ENCODE results near the gene ARSB. TPM values are rescaled to one million over a fixed set of nuclear protein-coding genes. Genes with fewer than 3 reads are reported as not detected.

The ARSB gene
- total and polyA plus RNA-seq, 10 of the 15 experiments (the other 5 are each of a cell fraction or from before 2014, with no cell fraction given) = 1.2 to 8.2 (median 6.1) TPM

DNA sequence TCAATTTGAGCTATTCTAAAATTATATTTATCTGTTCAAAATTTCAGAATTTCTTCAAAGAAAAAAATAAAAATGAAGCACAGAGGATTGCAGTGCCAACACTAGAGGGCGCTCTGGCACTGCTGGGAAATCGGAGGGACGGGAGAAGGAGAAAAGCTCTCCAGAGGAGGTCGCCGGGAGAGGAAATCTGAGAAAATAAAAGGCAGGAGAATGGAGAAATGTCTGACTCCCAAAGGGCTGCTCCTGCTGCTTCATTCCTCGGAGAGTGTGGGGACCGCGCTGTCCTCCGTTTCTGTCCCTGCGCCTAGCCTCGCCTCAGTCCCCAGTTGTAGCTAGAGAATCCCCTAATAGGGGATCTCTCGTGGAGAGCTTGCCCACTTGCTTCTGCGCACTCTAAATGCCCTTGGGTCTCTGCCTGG, 40.0 kb upstream of the ARSB start (continued):
- TF ChIP-seq YY1 (IDR thresholded peaks at IDR 0.05; ENCODE audit: low read depth, low read length) = 0 out of 2 replicates have a peak, but pooled peaks have one; percentile 44
- TF ChIP-seq, protein P1, sequence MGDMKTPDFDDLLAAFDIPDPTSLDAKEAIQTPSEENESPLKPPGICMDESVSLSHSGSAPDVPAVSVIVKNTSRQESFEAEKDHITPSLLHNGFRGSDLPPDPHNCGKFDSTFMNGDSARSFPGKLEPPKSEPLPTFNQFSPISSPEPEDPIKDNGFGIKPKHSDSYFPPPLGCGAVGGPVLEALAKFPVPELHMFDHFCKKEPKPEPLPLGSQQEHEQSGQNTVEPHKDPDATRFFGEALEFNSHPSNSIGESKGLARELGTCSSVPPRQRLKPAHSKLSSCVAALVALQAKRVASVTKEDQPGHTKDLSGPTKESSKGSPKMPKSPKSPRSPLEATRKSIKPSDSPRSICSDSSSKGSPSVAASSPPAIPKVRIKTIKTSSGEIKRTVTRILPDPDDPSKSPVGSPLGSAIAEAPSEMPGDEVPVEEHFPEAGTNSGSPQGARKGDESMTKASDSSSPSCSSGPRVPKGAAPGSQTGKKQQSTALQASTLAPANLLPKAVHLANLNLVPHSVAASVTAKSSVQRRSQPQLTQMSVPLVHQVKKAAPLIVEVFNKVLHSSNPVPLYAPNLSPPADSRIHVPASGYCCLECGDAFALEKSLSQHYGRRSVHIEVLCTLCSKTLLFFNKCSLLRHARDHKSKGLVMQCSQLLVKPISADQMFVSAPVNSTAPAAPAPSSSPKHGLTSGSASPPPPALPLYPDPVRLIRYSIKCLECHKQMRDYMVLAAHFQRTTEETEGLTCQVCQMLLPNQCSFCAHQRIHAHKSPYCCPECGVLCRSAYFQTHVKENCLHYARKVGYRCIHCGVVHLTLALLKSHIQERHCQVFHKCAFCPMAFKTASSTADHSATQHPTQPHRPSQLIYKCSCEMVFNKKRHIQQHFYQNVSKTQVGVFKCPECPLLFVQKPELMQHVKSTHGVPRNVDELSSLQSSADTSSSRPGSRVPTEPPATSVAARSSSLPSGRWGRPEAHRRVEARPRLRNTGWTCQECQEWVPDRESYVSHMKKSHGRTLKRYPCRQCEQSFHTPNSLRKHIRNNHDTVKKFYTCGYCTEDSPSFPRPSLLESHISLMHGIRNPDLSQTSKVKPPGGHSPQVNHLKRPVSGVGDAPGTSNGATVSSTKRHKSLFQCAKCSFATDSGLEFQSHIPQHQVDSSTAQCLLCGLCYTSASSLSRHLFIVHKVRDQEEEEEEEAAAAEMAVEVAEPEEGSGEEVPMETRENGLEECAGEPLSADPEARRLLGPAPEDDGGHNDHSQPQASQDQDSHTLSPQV (IDR thresholded peaks at IDR 0.05) = no peak

- in situ Hi-C loops (cut with MboI) = loop anchor here (5.0 kb wide), 2 partner anchors 108 to 443 kb away; no protein-coding TSS in a partner anchor
- intact Hi-C loops (cut with micrococcal nuclease; ENCODE audit: unreplicated experiment) = loop anchor here (2.0 to 10.0 kb wide), 3 partner anchors 42 to 831 kb away; no protein-coding TSS in a partner anchor
Measured at GRCh38 chr5:79023947-79024346, 38.8 kb upstream of the ARSB start.

More at GRCh38 chr5:79023947-79024346, 38.8 kb upstream of the ARSB start:
- TF ChIP-seq, protein P2, sequence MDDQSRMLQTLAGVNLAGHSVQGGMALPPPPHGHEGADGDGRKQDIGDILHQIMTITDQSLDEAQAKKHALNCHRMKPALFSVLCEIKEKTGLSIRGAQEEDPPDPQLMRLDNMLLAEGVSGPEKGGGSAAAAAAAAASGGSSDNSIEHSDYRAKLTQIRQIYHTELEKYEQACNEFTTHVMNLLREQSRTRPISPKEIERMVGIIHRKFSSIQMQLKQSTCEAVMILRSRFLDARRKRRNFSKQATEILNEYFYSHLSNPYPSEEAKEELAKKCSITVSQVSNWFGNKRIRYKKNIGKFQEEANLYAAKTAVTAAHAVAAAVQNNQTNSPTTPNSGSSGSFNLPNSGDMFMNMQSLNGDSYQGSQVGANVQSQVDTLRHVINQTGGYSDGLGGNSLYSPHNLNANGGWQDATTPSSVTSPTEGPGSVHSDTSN (IDR thresholded peaks at IDR 0.05; ENCODE audit: insufficient replicate concordance, low read depth, low read length) = no peak
- no peak for FAIRE-seq
- no peaks in the 10 kb centered on the region for H3K4me1 ChIP-seq (ENCODE audit: control insufficient read depth, insufficient read depth, low read length)
- no peak overlapping the region for H3K4me2 ChIP-seq (ENCODE audit: control insufficient read depth, insufficient read depth)
- ChIA-PET POLR2A (no interaction called here), CTCF (interaction anchor here (0.6 to 13.5 kb wide), 38 partner anchors 8 to 980 kb away, joined by 3 to 658 read pairs (median 6); partner anchors contain the start of gene ARSB), RAD21 (ENCODE audit: unreplicated experiment) (interaction anchor here (1.4 to 11.7 kb wide), 7 partner anchors 43 to 445 kb away, joined by 3 to 326 read pairs (median 9); no protein-coding TSS in a partner anchor), SMC1A (ENCODE audit: uncharacterized antibody, unreplicated experiment) (interaction anchor here (0.9 to 12.4 kb wide), 13 partner anchors 8 to 511 kb away, joined by 3 to 359 read pairs (median 8); no protein-coding TSS in a partner anchor)
- no peaks in the 10 kb centered on the region for H3K36me3 ChIP-seq (ENCODE audit: control insufficient read depth in 2 of 2, insufficient read depth in 2 of 2, low read length in 1 of 2)
- BruUV-seq (replicated peaks) = no TSS peak
- 100% methylated on average over 1 of the region's 1 CpG for WGBS (ENCODE audit: insufficient coverage, insufficient replicate concordance, low lambda C conversion rate, missing lambda C conversion rate)
- H3K9me3 ChIP-seq (replicated peaks; ENCODE audit: control insufficient read depth, insufficient read depth, low read length) = no peaks in the 10 kb centered on the region
- H2AFZ ChIP-seq (ENCODE audit: control insufficient read depth, low read depth, low read length) = no peak overlapping the region
- H3K27me3 ChIP-seq (replicated peaks in 1 of 2; ENCODE audit: control insufficient read depth in 2 of 2, insufficient read depth in 2 of 2, low read length in 1 of 2) = no peaks in the 10 kb centered on the region; a peak in 2 of 4 replicates
- DNase-seq (ENCODE audit: low read depth, low spot score) = no peak
- H3K27ac ChIP-seq (ENCODE audit: control insufficient read depth, insufficient read depth) = no peak overlapping the region
- no peak overlapping the region for H3K9ac ChIP-seq (ENCODE audit: control insufficient read depth, insufficient read depth, low read length)
- H3K4me3 ChIP-seq = no peak overlapping the region
- H3K79me2 ChIP-seq (ENCODE audit: control insufficient read depth, insufficient read depth, low read length) = no peaks in the 10 kb centered on the region
- no peaks in the 10 kb centered on the region for H4K20me1 ChIP-seq (ENCODE audit: control insufficient read depth, insufficient read depth)
- no peak for ATAC-seq

All from GM12878 (cell line).